Ammon's horn (tissue), 1 donor: ENCODE data around the gene CYP4F8.
"Not testable (repeated sequence)": the region's sequence is repeated elsewhere in the genome, so short reads cannot be mapped to it uniquely, and the experiment has no call there.

ENCODE experiments used
- DNase-seq: peaks from one replicate; pipeline ENCODE4 v3.0.0-alpha.2; 2016; ENCODE audit warnings: low spot score

CYP4F8 gene

GRCh38 chr19:15644066-15644741 is 29.2 kb downstream of the CYP4F8 start:
- no peak for DNase-seq

- DNase-seq = no peak
These were observed 29.8 kb downstream of the CYP4F8 start for GRCh38 chr19:15644816-15645215.

- no peak for DNase-seq
These were observed 34.5 kb downstream of the CYP4F8 start for GRCh38 chr19:15649526-15649925.

- DNase-seq = not testable (repeated sequence)
These were observed 35.1 kb downstream of the CYP4F8 start for GRCh38 chr19:15650123-15650522.

GRCh38 chr19:15651791-15652190 is 36.8 kb downstream of the CYP4F8 start:
- no peak for DNase-seq

- no peak for DNase-seq
These were observed 37.7 kb downstream of the CYP4F8 start for GRCh38 chr19:15652559-15653278.

GRCh38 chr19:15656467-15656866 is 41.4 kb downstream of the CYP4F8 start:
- DNase-seq = no peak

- no peak for DNase-seq
These were observed 48.2 kb downstream of the CYP4F8 start for GRCh38 chr19:15663247-15663646.

GRCh38 chr19:15666186-15666585 is 51.2 kb downstream of the CYP4F8 start:
- DNase-seq = no peak

- no peak for DNase-seq
These were observed 51.9 kb downstream of the CYP4F8 start for GRCh38 chr19:15666883-15667282.

- DNase-seq = no peak
These were observed 54.4 kb downstream of the CYP4F8 start for GRCh38 chr19:15669440-15669839.

- peak; percentile 15 for DNase-seq
These were observed 54.9 kb downstream of the CYP4F8 start for GRCh38 chr19:15669891-15670290.

- no peak for DNase-seq
These were observed 56.3 kb downstream of the CYP4F8 start for GRCh38 chr19:15671237-15671821.

- DNase-seq = no peak
These were observed 57.0 kb downstream of the CYP4F8 start for GRCh38 chr19:15671891-15672579.

- DNase-seq = peak; percentile 7
These were observed 57.7 kb downstream of the CYP4F8 start, which contains the start of gene CYP4F12 for GRCh38 chr19:15672580-15673175. CYP4F12 (plus strand) TSS chr19:15673087; CDS start chr19:15673530, 443 bp downstream.

GRCh38 chr19:15673176-15673654 is 58.2 kb downstream of the CYP4F8 start:
- no peak for DNase-seq

- DNase-seq = no peak
These were observed 60.5 kb downstream of the CYP4F8 start for GRCh38 chr19:15675560-15675959.

GRCh38 chr19:15679089-15679488 is 64.1 kb downstream of the CYP4F8 start:
- DNase-seq = no peak

- not testable (repeated sequence) for DNase-seq
These were observed 64.8 kb downstream of the CYP4F8 start for GRCh38 chr19:15679865-15680264.
